GM13976 (cell line): Measurements from ENCODE around the gene ARHGAP26.

Source experiments
- DNase-seq: peaks from one replicate; pipeline ENCODE4 v3.0.0; 2012; ENCODE audit warnings: low spot score
- in situ Hi-C: fragments of 300-500 bp; cut with MboI; formaldehyde crosslinking; loops from one replicate; pipeline ENCODE4 v1.12.0; 2022; ENCODE audit warnings: low sequenced_read_pairs, mixed read lengths, inconsistent platforms; ENCODE audit not compliant: unreplicated experiment
- TF ChIP-seq, protein P1 (sequence below): IDR thresholded peaks from 2 replicates; pipeline ENCODE4 v1.5.1; 2012; ENCODE audit warnings: borderline replicate concordance, mild to moderate bottlenecking; ENCODE audit not compliant: insufficient read depth; ENCODE audit errors: extremely low read depth, missing control alignments, control extremely low read depth

Gene ARHGAP26

DNA sequence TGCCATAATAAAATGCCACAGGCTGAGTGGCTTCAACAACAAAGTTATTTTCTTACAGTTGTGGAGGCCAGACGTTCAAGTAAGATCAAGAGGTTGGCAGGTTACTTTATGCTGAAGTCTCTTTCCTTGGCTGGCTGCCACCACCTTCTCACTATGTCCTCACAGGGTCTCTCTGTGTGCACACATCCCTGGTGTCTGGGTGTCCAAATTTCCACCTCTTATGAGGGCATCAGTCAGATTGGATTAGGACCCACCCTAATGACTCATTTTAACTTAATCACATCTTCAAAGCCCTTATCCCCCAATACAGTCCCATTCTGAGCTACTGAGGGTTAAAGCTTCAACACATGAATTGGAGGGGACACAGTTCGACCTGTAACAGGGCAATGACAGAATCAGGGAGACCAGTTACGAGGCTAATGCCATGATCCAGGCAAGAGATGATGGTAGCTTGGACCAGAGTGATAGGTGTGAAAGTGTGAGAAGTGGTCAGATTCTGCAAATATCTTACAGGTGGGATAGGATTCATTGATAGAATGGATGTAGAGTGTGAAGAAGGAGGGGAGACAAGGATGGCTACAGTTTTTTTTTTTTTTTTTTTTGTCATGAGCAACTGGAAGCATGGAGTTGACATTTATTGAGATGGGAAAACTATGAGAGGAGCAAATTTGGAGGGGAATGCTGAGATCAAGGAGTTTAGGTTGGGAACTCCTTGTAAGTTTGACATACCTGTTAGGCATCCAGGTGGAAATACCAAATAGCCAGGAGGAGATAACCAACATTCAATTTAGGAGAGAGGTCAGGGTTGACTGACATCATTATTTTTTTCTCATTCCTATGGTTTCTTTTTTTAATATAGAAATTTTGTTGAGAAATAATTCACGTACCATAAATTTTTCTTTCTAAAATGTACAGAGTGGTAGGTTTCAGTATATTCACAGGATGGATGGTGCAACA is 44.7 kb upstream of the ARHGAP26 start:
- in situ Hi-C loops: loop anchor here (10.0 kb wide), 1 partner anchor 149 kb away; no protein-coding TSS in a partner anchor
- TF ChIP-seq, protein P1, sequence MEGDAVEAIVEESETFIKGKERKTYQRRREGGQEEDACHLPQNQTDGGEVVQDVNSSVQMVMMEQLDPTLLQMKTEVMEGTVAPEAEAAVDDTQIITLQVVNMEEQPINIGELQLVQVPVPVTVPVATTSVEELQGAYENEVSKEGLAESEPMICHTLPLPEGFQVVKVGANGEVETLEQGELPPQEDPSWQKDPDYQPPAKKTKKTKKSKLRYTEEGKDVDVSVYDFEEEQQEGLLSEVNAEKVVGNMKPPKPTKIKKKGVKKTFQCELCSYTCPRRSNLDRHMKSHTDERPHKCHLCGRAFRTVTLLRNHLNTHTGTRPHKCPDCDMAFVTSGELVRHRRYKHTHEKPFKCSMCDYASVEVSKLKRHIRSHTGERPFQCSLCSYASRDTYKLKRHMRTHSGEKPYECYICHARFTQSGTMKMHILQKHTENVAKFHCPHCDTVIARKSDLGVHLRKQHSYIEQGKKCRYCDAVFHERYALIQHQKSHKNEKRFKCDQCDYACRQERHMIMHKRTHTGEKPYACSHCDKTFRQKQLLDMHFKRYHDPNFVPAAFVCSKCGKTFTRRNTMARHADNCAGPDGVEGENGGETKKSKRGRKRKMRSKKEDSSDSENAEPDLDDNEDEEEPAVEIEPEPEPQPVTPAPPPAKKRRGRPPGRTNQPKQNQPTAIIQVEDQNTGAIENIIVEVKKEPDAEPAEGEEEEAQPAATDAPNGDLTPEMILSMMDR: no peak
- no peak for DNase-seq

DNA sequence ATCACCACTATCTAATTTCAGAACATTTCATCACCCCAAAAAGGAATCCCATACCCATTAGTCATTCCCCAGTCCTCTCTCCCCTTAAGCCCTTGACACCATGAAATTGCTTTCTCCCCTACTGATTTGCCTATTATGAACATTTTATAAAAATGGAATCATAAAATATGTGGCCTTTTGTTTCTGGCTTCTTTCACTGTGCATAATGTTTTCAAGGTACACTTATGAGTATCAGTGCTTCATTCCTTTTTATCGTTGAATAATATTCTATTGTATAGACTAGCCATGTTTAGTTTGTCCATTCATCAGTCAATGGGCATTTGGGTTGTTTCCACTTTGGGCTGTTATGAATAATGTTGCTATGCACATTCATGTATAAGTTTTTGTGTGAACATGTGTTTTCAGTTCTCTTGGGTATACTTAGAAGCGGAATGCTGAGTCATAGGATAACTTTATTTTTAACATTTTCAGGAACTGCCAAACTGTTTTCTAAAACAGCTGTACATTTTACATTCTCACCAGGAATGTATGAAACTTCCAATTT is 43.9 kb upstream of the ARHGAP26 start:
- DNase-seq: no peak
- TF ChIP-seq, protein P1: no peak
- in situ Hi-C loops: loop anchor here (10.0 kb wide), 1 partner anchor 149 kb away; no protein-coding TSS in a partner anchor

DNA sequence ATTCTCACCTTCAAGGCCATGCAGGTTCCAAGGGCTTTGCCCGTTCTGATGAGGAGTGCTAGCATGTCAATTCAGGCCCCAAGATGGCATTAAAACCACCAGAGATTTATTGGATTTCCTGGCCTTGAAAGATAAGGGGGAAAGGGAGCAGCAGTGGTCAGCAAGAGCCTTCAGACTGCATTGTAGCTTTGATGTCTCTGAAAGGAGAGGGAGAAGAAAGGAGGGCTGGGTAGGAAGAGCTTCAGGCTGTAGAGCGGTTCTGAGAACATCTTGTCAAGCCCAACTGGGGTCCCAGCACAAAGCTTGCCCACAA is 42.5 kb upstream of the ARHGAP26 start:
- in situ Hi-C loops: loop anchor here (10.0 kb wide), 1 partner anchor 147 kb away; no protein-coding TSS in a partner anchor
- TF ChIP-seq, protein P1: no peak

DNA sequence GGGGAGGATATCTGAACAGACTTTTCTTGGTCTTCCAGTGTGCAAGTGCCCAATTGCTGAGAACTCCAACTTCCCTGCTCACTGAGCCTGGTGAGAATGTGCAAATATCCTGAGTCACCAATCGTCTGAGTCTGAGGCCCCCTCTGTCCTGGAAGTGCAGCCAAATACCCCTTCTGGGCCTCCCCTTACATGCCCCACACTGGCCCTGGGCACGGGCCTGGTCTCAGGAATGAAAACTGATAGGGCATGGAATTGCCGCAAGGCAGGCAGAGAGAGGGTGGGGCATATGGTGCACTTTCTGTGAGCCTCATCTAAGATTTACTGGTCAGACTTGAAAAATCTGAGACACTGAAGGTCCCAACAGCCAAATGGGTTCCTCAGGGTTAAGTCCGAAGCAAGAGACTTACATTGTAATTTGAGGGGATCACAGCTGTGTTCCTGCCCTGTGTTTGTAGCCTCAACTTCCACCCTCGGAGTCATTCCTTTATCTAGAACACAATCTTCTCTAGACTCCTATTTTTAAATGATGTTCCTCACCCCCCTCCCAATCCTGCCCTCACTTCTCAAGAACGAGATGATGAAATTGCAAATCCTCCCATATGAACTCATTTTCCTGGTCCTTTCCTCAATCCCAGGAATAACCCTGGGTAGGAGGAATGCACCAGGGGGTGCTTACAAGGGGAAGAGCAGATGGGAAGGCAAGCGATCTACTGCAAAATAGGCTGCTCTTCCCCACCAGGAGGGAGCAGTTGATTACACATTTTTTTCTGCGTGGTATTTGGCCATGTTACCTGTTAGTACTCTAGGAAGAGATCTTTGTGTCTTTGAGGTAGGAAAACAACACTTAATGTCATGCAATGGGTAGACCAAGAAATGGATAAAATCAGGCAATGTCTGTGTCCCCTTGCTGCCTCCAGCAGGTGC is 34.6 kb upstream of the ARHGAP26 start:
- in situ Hi-C loops: no loop called here
- no peak for DNase-seq
- TF ChIP-seq, protein P1: no peak

More for the DNA sequence above, 42.5 kb upstream of the ARHGAP26 start:
- no peak for DNase-seq

DNA sequence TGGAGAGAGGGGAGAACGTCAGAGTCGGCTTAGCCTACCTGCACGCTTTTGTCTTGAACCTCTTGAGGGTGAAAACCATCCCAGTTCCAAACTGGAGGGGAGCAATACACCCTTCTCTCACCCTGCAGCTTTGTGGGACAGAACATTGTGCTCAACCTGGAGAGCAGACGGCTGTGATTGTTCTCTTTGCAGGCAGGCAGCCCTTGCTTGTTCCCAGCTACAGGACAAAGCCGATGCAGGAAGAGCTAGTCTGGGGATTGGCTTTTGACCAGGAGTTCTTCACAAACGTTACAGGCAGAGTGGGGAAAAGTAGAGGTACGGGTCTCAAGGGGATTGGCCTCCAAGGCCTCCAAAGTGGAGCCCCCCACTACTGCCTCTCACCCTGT is 33.9 kb upstream of the ARHGAP26 start:
- DNase-seq: no peak
- TF ChIP-seq, protein P1: no peak
- in situ Hi-C loops: no loop called here

DNA sequence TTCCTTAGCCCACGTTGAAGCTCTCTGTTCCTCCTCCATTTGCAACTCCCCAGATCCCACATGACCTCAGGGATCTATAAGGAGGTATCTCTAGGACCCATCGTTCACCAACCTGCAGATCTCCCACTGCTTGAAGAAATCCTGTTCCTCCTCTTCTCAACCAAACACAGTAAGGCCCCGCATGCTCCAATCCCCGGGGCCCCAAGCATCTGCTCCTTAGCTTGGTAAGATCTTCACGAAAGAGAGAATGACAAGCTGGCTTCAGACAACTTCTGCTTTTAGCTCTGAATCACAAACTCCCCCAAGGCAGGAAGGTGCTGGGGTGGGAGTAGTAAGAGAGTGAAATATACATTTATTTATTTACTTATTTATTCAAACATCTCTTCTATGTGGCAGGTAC is 33.0 kb upstream of the ARHGAP26 start:
- in situ Hi-C loops: no loop called here
- TF ChIP-seq, protein P1: no peak
- DNase-seq: no peak
